Liver (tissue), 9 donors: Measurements from ENCODE around the gene CHN2. TPM values are rescaled to one million over a fixed set of nuclear protein-coding genes. Genes with fewer than 3 reads are reported as not detected.

Experiments used
- DNase-seq: peaks from one replicate; pipeline ENCODE4 v3.0.0-alpha.2; 2017; ENCODE audit warnings: low spot score
- H3K27ac ChIP-seq, 2 donors: one replicate each; pipeline ENCODE4 v1.7.0; 2013; ENCODE audit warnings: inconsistent platforms in 2 of 2, low read length in 2 of 2, control low read depth in 1 of 2, low read depth in 1 of 2, mild to moderate bottlenecking in 1 of 2
- H3K27me3 ChIP-seq, 4 donors: one replicate each; pipeline versions ENCODE4 v1.6.1 to v1.7.0; 2013; ENCODE audit warnings: low read length in 3 of 4, inconsistent platforms in 1 of 4, mild to moderate bottlenecking in 1 of 4, moderate library complexity in 1 of 4; ENCODE audit not compliant: control insufficient read depth in 4 of 4, insufficient read depth in 4 of 4
- H3K36me3 ChIP-seq, 4 donors: one replicate each; pipeline versions ENCODE4 v1.6.1 to v1.7.0; 2013; ENCODE audit warnings: low read length in 3 of 4, mild to moderate bottlenecking in 3 of 4, low read depth in 1 of 4, moderate library complexity in 1 of 4; ENCODE audit not compliant: control insufficient read depth in 4 of 4, insufficient read depth in 3 of 4
- H3K4me1 ChIP-seq, 4 donors: one replicate each; pipeline versions ENCODE4 v1.6.1 to v1.7.0; 2013; ENCODE audit warnings: low read length in 3 of 4, mild to moderate bottlenecking in 3 of 4, moderate library complexity in 1 of 4; ENCODE audit not compliant: control insufficient read depth in 4 of 4, insufficient read depth in 4 of 4
- H3K4me3 ChIP-seq, 3 donors: one replicate each; pipeline versions ENCODE4 v1.6.1 to v1.7.0; 2013; ENCODE audit warnings: low read length in 3 of 3, control low read depth in 1 of 3, low read depth in 1 of 3, mild to moderate bottlenecking in 1 of 3
- H3K9ac ChIP-seq, 2 donors: one replicate each; pipeline ENCODE4 v1.7.0; 2013; ENCODE audit warnings: low read length in 2 of 2, mild to moderate bottlenecking in 2 of 2, moderate library complexity in 2 of 2, control low read depth in 1 of 2, low read depth in 1 of 2
- H3K9me3 ChIP-seq, 4 donors: one replicate each; pipeline versions ENCODE4 v1.6.1 to v1.7.0; 2013; ENCODE audit warnings: low read length in 3 of 4; ENCODE audit not compliant: control insufficient read depth in 4 of 4
- ATF3 ChIP-seq: IDR thresholded peaks from 2 replicates; pipeline ENCODE4 v1.6.1; 2016; ENCODE audit warnings: antibody characterized with exemption
- CTCF ChIP-seq: fragments of 150-350 bp; IDR thresholded peaks from 2 replicates; pipeline ENCODE4 v1.5.1; 2017; ENCODE audit warnings: improper control_type of control experiment, low read depth, low read length; ENCODE audit not compliant: missing input control
- EGR1 ChIP-seq, 2 donors: IDR thresholded peaks; 2 replicates each; pipeline ENCODE4 v1.6.1; 2016 to 2018; ENCODE audit warnings: antibody characterized with exemption in 2 of 2, low read depth in 2 of 2
- FOXA1 ChIP-seq: IDR thresholded peaks from 2 replicates; pipeline ENCODE4 v1.6.1; 2016; ENCODE audit warnings: antibody characterized with exemption
- FOXA2 ChIP-seq: IDR thresholded peaks from 2 replicates; pipeline ENCODE4 v1.6.1; 2016; ENCODE audit warnings: antibody characterized with exemption
- GABPA ChIP-seq, 2 donors: IDR thresholded peaks in 1 of 2; conservative IDR thresholded peaks in 1 of 2; 2 replicates each; pipeline ENCODE4 v1.6.1; 2016; ENCODE audit warnings: antibody characterized with exemption in 2 of 2, mild to moderate bottlenecking in 1 of 2, moderate library complexity in 1 of 2
- HNF4G ChIP-seq: IDR thresholded peaks from 2 replicates; pipeline ENCODE4 v1.6.1; 2016; ENCODE audit warnings: antibody characterized with exemption
- JUND ChIP-seq, 2 donors: IDR thresholded peaks; 2 replicates each; pipeline ENCODE4 v1.6.1; 2016; ENCODE audit warnings: antibody characterized with exemption in 2 of 2
- MAX ChIP-seq: IDR thresholded peaks from 2 replicates; pipeline ENCODE4 v1.6.1; 2016; ENCODE audit warnings: antibody characterized with exemption
- NR2F2 ChIP-seq: IDR thresholded peaks from 2 replicates; pipeline ENCODE4 v1.6.1; 2016; ENCODE audit warnings: antibody characterized with exemption
- RAD21 ChIP-seq, 2 donors: IDR thresholded peaks; 2 replicates each; pipeline ENCODE4 v1.6.1; 2016; ENCODE audit warnings: antibody characterized with exemption in 2 of 2, mild to moderate bottlenecking in 2 of 2
- REST ChIP-seq: IDR thresholded peaks from 2 replicates; pipeline ENCODE4 v1.6.1; 2016; ENCODE audit warnings: antibody characterized with exemption, mild to moderate bottlenecking
- RXRA ChIP-seq, 2 donors: IDR thresholded peaks; 2 replicates each; pipeline ENCODE4 v1.6.1; 2017 to 2018; ENCODE audit warnings: antibody characterized with exemption in 2 of 2, mild to moderate bottlenecking in 1 of 2
- SP1 ChIP-seq: IDR thresholded peaks from 2 replicates; pipeline ENCODE4 v1.6.1; 2018; ENCODE audit warnings: antibody characterized with exemption, mild to moderate bottlenecking
- TAF1 ChIP-seq: conservative IDR thresholded peaks from 2 replicates; pipeline ENCODE4 v1.6.1; 2016; ENCODE audit warnings: antibody characterized with exemption, mild to moderate bottlenecking
- YY1 ChIP-seq: IDR thresholded peaks from 2 replicates; pipeline ENCODE4 v1.6.1; 2016; ENCODE audit warnings: antibody characterized with exemption, mild to moderate bottlenecking
- ZBTB33 ChIP-seq: IDR thresholded peaks from 2 replicates; pipeline ENCODE4 v1.6.1; 2016; ENCODE audit warnings: antibody characterized with exemption
- WGBS: extraction: QIAGEN DNeasy Blood & Tissue Kit; methylation state at CpG from one replicate; pipeline ENCODE4 v1.1.7; 2013; 5-methylcytosine and 5-hydroxymethylcytosine counted together
- polyA plus RNA-seq, 2 donors: library from polyadenylated mRNA; stranded (reverse) in 1 of 2; unstranded in 1 of 2; fragments of 200-250 nt in 1 of 2; fragments of >200 nt in 1 of 2; fragmentation: Nextera tagmentation in 1 of 2; extraction: Ambion mirVana in 1 of 2; gene quantifications; one replicate each; pipeline versions ENCODE4 v1.2.1 to v1.2.3, GENCODE V29; 2013 to 2015
- total RNA-seq, 2 donors: library from RNA; depleted of rRNA; stranded (reverse); fragments of >200 nt; gene quantifications; one replicate each; pipeline ENCODE4 v1.2.3, GENCODE V29; 2014
- donor health status: healthy.
- donor health status: healthy.
- donor health status: healthy.
- donor health status: healthy.
- donor health status: healthy.

Gene CHN2
- total and polyA plus RNA-seq, 4 donors, result 8.3 to 25.4 (median 17.8) TPM

GRCh38 chr7:29486191-29486700 is 291.7 kb downstream of the CHN2 start:
- Histone ChIP-seq H3K4me3 (no peak overlapping the region), H3K9ac (no peak overlapping the region)
- WGBS, result 95% methylated on average over 13 of the region's 13 CpGs

GRCh38 chr7:29487424-29487823 is 292.8 kb downstream of the CHN2 start:
- WGBS, result 45% methylated on average over 2 of the region's 2 CpGs
- Histone ChIP-seq H3K4me3 (no peak overlapping the region), H3K27me3 (no peaks in the 10 kb centered on the region), H3K36me3 (no peaks in the 10 kb centered on the region), H3K9me3 (no peaks in the 10 kb centered on the region), H3K4me1 (peaks cover 5 to 29% (median 18%) of the 10 kb centered on the region in 4 donors), H3K9ac (no peak overlapping the region), H3K27ac (no peak overlapping the region)
- TF ChIP-seq JUND (IDR thresholded peaks at IDR 0.05) (no peak), FOXA1 (no peak), ATF3 (no peak), NR2F2 (no peak), RXRA (IDR thresholded peaks at IDR 0.05) (no peak), RAD21 (IDR thresholded peaks at IDR 0.05) (no peak), TAF1 (no peak), GABPA (IDR thresholded peaks at IDR 0.05 in 1 of 2, conservative IDR thresholded peaks at IDR 0.05 in 1 of 2) (no peak), YY1 (no peak), MAX (no peak), FOXA2 (no peak), HNF4G (no peak), REST (no peak)
- DNase-seq, result no peak

More at GRCh38 chr7:29486191-29486700, 291.7 kb downstream of the CHN2 start:
- no peak for DNase-seq
- Histone ChIP-seq H3K27me3 (no peaks in the 10 kb centered on the region), H3K4me1 (peaks cover 5 to 31% (median 18%) of the 10 kb centered on the region in 4 donors), H3K27ac (no peak overlapping the region), H3K36me3 (no peaks in the 10 kb centered on the region), H3K9me3 (no peaks in the 10 kb centered on the region)
- no peak for TF ChIP-seq YY1
- TF ChIP-seq RXRA (IDR thresholded peaks at IDR 0.05), result no peak
- TF ChIP-seq GABPA (IDR thresholded peaks at IDR 0.05 in 1 of 2, conservative IDR thresholded peaks at IDR 0.05 in 1 of 2), result no peak
- no peak for TF ChIP-seq CTCF
- no peak for TF ChIP-seq NR2F2
- no peak for TF ChIP-seq EGR1 (IDR thresholded peaks at IDR 0.05; ENCODE audit: low read depth in 2 of 2)
- no peak for TF ChIP-seq FOXA1
- no peak for TF ChIP-seq JUND (IDR thresholded peaks at IDR 0.05)
- TF ChIP-seq ZBTB33, result no peak
- no peak for TF ChIP-seq SP1
